Measurements from ENCODE around the gene SPOCK1. TPM values are rescaled to one million over a fixed set of nuclear protein-coding genes. Genes with fewer than 3 reads are reported as not detected.

The SPOCK1 gene
- total RNA-seq, 1 experiment from 2014 or later = 10.9 TPM

- Mint-ChIP-seq H3K9me3 (no peaks in the 10 kb centered on the region), H3K27me3 (ENCODE audit: low read depth) (peaks cover 3% of the 10 kb centered on the region), H3K4me1 (no peaks in the 10 kb centered on the region), H3K36me3 (ENCODE audit: insufficient read depth in 1 of 3, low read depth in 3 of 3) (no peaks in the 10 kb centered on the region), H3K27ac (peak overlapping the region in 1 of 3 experiments; percentile 25; a peak in 1 of 7 replicates), H3K4me3 (no peak overlapping the region)
- no peak overlapping the region for H3K27ac ChIP-seq (ENCODE audit: insufficient read length, low read depth, low read length)
- no peak overlapping the region for H3K56ac ChIP-seq (ENCODE audit: insufficient read length, low read depth, low read length)
- H3K4me2 ChIP-seq (ENCODE audit: insufficient read depth, insufficient read length, low read length) = no peak overlapping the region
- H2BK120ac ChIP-seq (ENCODE audit: low read depth, low read length, poor library complexity, severe bottlenecking) = no peak overlapping the region
- no peak overlapping the region for H3K9ac ChIP-seq (ENCODE audit: extremely low read depth, insufficient read length, low read length)
- H2AK5ac ChIP-seq (ENCODE audit: insufficient read length, low read length) = no peak overlapping the region
- H3K14ac ChIP-seq (ENCODE audit: insufficient read depth, low read length) = no peak overlapping the region
- no peak overlapping the region for H2BK5ac ChIP-seq (ENCODE audit: insufficient read length, low read length)
- no peaks in the 10 kb centered on the region for H3K23me2 ChIP-seq (ENCODE audit: insufficient read length, low read depth, low read length, poor library complexity, severe bottlenecking)
- H2BK15ac ChIP-seq (ENCODE audit: low read depth, low read length) = no peak overlapping the region
- no peak overlapping the region for H2BK12ac ChIP-seq (ENCODE audit: insufficient read length, low read depth, low read length)
- no peak overlapping the region for H2AFZ ChIP-seq (ENCODE audit: low read length)
- no peak for TF ChIP-seq CTCF (conservative IDR thresholded peaks at IDR 0.05)
- H3K4me1 ChIP-seq (ENCODE audit: insufficient read depth, low read length) = no peaks in the 10 kb centered on the region
- no peak for DNase-seq
- no peaks in the 10 kb centered on the region for H3K79me1 ChIP-seq (ENCODE audit: insufficient read depth, low read depth, low read length, poor library complexity, severe bottlenecking)
- no peaks in the 10 kb centered on the region for H4K20me1 ChIP-seq (ENCODE audit: control insufficient read depth, insufficient read depth, insufficient read length)
- no peak overlapping the region for H4K91ac ChIP-seq (ENCODE audit: insufficient read length, low read depth, low read length)
- no peaks in the 10 kb centered on the region for H3K9me3 ChIP-seq (ENCODE audit: control insufficient read depth, low read depth, low read length)
- no peak overlapping the region for H3T11ph ChIP-seq (ENCODE audit: low read length)
- no peak overlapping the region for H3K4ac ChIP-seq (ENCODE audit: low read depth, low read length)
- H2BK20ac ChIP-seq (ENCODE audit: low read depth, low read length, poor library complexity, severe bottlenecking) = no peak overlapping the region
- H4K8ac ChIP-seq (replicated peaks; ENCODE audit: insufficient read length, low read depth, low read length) = no peak overlapping the region
- WGBS (ENCODE audit: extremely low coverage, insufficient read length, low lambda C conversion rate) = no CpG with 5 or more reads among the region's 3 CpGs
- H3K18ac ChIP-seq (ENCODE audit: insufficient read length, low read depth, low read length) = no peak overlapping the region
- H3K27me3 ChIP-seq (ENCODE audit: insufficient read depth, low read length) = no peaks in the 10 kb centered on the region
- H3K79me2 ChIP-seq (ENCODE audit: insufficient read depth, low read length) = no peaks in the 10 kb centered on the region
- H3K23ac ChIP-seq (ENCODE audit: insufficient read length, low read depth, low read length) = no peak overlapping the region
- H4K5ac ChIP-seq (ENCODE audit: insufficient read length, low read depth, low read length) = no peak overlapping the region
These were observed 99.2 kb downstream of the SPOCK1 start for GRCh38 chr5:137399911-137400310.

Measured in H9 (cell line).